Omental fat pad (tissue), 4 donors: Measurements from ENCODE around the gene EXOC6B. TPM values are rescaled to one million over a fixed set of nuclear protein-coding genes. Genes with fewer than 3 reads are reported as not detected.
"Not testable (repeated sequence)": the region's sequence is repeated elsewhere in the genome, so short reads cannot be mapped to it uniquely, and the experiment has no call there.

ENCODE experiments used
- ATAC-seq: fragments of 150-250 bp; one replicate; pipeline ENCODE4 v1.9.1; 2016; ENCODE audit warnings: mild to moderate bottlenecking, moderate library complexity; ENCODE audit not compliant: low FRiP score
- DNase-seq: peaks from one replicate; pipeline ENCODE4 v3.0.0-alpha.2; 2019; ENCODE audit warnings: low spot score
- total RNA-seq, 4 donors: library from RNA; depleted of rRNA; stranded (reverse); fragments of >200 nt; gene quantifications; one replicate each; pipeline ENCODE4 v1.1.0, GENCODE V29; 2016
- TF ChIP-seq, protein P1 (sequence below), 3 donors: fragments of 450-650 bp; IDR thresholded peaks; one replicate each; pipeline ENCODE4 v1.5.1; 2016 to 2017; ENCODE audit warnings: antibody characterized with exemption in 3 of 3, mild to moderate bottlenecking in 3 of 3, moderate library complexity in 2 of 3

EXOC6B gene
- total RNA-seq, 4 donors from 2014 or later: 25.6 to 38.3 (median 30.1) TPM

- ATAC-seq: no peak
- TF ChIP-seq, protein P1, sequence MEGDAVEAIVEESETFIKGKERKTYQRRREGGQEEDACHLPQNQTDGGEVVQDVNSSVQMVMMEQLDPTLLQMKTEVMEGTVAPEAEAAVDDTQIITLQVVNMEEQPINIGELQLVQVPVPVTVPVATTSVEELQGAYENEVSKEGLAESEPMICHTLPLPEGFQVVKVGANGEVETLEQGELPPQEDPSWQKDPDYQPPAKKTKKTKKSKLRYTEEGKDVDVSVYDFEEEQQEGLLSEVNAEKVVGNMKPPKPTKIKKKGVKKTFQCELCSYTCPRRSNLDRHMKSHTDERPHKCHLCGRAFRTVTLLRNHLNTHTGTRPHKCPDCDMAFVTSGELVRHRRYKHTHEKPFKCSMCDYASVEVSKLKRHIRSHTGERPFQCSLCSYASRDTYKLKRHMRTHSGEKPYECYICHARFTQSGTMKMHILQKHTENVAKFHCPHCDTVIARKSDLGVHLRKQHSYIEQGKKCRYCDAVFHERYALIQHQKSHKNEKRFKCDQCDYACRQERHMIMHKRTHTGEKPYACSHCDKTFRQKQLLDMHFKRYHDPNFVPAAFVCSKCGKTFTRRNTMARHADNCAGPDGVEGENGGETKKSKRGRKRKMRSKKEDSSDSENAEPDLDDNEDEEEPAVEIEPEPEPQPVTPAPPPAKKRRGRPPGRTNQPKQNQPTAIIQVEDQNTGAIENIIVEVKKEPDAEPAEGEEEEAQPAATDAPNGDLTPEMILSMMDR (IDR thresholded peaks at IDR 0.05): no peak
- DNase-seq: no peak
Measured at GRCh38 chr2:72605836-72606442, 219.9 kb downstream of the EXOC6B start.

GRCh38 chr2:72604468-72604867 lies 221.4 kb downstream of the EXOC6B start:
- TF ChIP-seq, protein P1 (IDR thresholded peaks at IDR 0.05): no peak
- ATAC-seq (no peak), DNase-seq (no peak)

DNA sequence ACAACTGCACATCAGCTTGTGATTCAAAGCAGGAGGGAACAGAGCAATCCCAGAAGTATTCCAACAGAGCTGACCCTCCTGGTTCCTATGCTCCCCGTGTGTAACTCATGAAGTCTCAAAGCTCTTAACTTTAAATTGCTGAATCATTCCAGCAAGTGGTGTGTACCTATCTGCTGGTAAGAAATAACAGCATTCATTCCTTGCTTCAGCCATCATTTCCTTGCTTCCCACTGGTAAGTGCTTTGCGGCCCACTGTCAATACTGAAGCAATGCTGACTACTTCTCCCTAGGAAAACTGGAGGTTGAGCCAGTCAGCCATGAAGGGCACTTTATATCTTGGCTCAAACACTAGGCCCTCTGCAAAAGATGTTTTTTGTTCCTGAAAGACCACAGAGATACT lies 222.4 kb downstream of the EXOC6B start:
- DNase-seq: no peak

GRCh38 chr2:72602711-72603110 lies 223.1 kb downstream of the EXOC6B start:
- no peak for DNase-seq
- ATAC-seq: no peak
- TF ChIP-seq, protein P1 (IDR thresholded peaks at IDR 0.05): no peak

More for the DNA sequence above, 222.4 kb downstream of the EXOC6B start:
- TF ChIP-seq, protein P1 (IDR thresholded peaks at IDR 0.05): no peak
- ATAC-seq: no peak

DNA sequence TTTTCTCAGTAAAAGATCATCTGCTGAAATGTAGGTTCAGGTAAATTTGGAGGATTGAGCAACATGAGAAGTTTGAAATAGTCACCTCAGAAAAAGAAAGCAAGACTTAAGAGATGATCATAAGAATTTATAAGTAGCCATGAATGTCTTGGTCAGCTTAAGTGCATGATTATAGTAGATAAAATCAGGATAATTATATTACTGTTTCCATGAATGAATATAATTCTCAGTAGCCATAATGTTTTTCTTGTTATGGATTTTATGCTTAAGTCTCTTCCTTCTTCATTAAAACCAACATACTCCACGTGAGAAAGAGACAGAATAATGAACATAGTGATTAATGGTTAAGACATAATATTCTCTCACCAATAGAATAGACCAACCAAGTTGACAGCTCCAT lies 223.7 kb downstream of the EXOC6B start:
- ATAC-seq: no peak
- TF ChIP-seq, protein P1 (IDR thresholded peaks at IDR 0.05): no peak
- no peak for DNase-seq

- ATAC-seq, DNase-seq: not testable (repeated sequence)
Measured at GRCh38 chr2:72583836-72584235, 242.0 kb downstream of the EXOC6B start.

GRCh38 chr2:72583376-72583775 lies 242.5 kb downstream of the EXOC6B start:
- DNase-seq: no peak
- no peak for ATAC-seq

More at GRCh38 chr2:72583376-72583775, 242.5 kb downstream of the EXOC6B start:
- TF ChIP-seq, protein P1 (IDR thresholded peaks at IDR 0.05): no peak
